GM21619 (cell line): ENCODE results near the gene RAB11FIP3.
"Not testable (repeated sequence)": the region's sequence is repeated elsewhere in the genome, so short reads cannot be mapped to it uniquely, and the experiment has no call there.

Experiments
- ATAC-seq: cut with Tn5 transposase; IDR thresholded peaks from one replicate; pipeline ENCODE4 v1.9.1; 2021; ENCODE audit not compliant: unreplicated experiment

RAB11FIP3 gene

GRCh38 chr16:425082-425718 is at the start of gene RAB11FIP3:
TSS of gene RAB11FIP3 (plus strand) at chr16:425649. CDS start at chr16:426007, 358 bp downstream.
- ATAC-seq: peak; percentile 78

- no peak for ATAC-seq
Measured at GRCh38 chr16:375927-376816, 49.3 kb upstream of the RAB11FIP3 start.

GRCh38 chr16:376817-377418 is 48.5 kb upstream of the RAB11FIP3 start:
- no peak for ATAC-seq

- ATAC-seq: no peak
Measured at GRCh38 chr16:377419-377951, 48.0 kb upstream of the RAB11FIP3 start.

GRCh38 chr16:378113-378820 is 47.2 kb upstream of the RAB11FIP3 start:
- not testable (repeated sequence) for ATAC-seq

GRCh38 chr16:378821-379182 is 46.6 kb upstream of the RAB11FIP3 start:
- ATAC-seq: no peak

GRCh38 chr16:379183-379960 is 46.1 kb upstream of the RAB11FIP3 start:
- no peak for ATAC-seq

GRCh38 chr16:379961-380761 is 45.3 kb upstream of the RAB11FIP3 start:
- no peak for ATAC-seq

- no peak for ATAC-seq
Measured at GRCh38 chr16:380762-381011, 44.8 kb upstream of the RAB11FIP3 start.

GRCh38 chr16:381012-381788 is 44.2 kb upstream of the RAB11FIP3 start:
- no peak for ATAC-seq

GRCh38 chr16:381789-382717 is 43.4 kb upstream of the RAB11FIP3 start, which contains the start of gene PGAP6:
TSS of gene PGAP6 (minus strand) at chr16:381978. CDS start at chr16:381821, 157 bp downstream.
- ATAC-seq: no peak

GRCh38 chr16:383326-384051 is 42.0 kb upstream of the RAB11FIP3 start:
- ATAC-seq: no peak

GRCh38 chr16:386641-387156 is 38.8 kb upstream of the RAB11FIP3 start:
- no peak for ATAC-seq

- not testable (repeated sequence) for ATAC-seq
Measured at GRCh38 chr16:387761-388666, 37.4 kb upstream of the RAB11FIP3 start.

- no peak for ATAC-seq
Measured at GRCh38 chr16:389352-389751, 36.1 kb upstream of the RAB11FIP3 start.

- ATAC-seq: no peak
Measured at GRCh38 chr16:391885-392335, 33.5 kb upstream of the RAB11FIP3 start.
